ENCODE measurements around the gene SFT2D3.

The SFT2D3 gene

GRCh38 chr2:127703282-127703681 is 2.0 kb downstream of the SFT2D3 start:
- Mint-ChIP-seq H3K27me3 (no peaks in the 10 kb centered on the region), H3K4me1 (ENCODE audit: low read depth) (peaks cover 44% of the 10 kb centered on the region), H3K36me3 (ENCODE audit: low read depth) (peaks cover 53% of the 10 kb centered on the region), H3K9me3 (no peaks in the 10 kb centered on the region), H3K27ac (no peak overlapping the region), H3K4me3 (no peak overlapping the region)
- intact Hi-C loops (cut with micrococcal nuclease): loop anchor here (5.0 kb wide), 1 partner anchor 104 kb away; no protein-coding TSS in a partner anchor

DNA sequence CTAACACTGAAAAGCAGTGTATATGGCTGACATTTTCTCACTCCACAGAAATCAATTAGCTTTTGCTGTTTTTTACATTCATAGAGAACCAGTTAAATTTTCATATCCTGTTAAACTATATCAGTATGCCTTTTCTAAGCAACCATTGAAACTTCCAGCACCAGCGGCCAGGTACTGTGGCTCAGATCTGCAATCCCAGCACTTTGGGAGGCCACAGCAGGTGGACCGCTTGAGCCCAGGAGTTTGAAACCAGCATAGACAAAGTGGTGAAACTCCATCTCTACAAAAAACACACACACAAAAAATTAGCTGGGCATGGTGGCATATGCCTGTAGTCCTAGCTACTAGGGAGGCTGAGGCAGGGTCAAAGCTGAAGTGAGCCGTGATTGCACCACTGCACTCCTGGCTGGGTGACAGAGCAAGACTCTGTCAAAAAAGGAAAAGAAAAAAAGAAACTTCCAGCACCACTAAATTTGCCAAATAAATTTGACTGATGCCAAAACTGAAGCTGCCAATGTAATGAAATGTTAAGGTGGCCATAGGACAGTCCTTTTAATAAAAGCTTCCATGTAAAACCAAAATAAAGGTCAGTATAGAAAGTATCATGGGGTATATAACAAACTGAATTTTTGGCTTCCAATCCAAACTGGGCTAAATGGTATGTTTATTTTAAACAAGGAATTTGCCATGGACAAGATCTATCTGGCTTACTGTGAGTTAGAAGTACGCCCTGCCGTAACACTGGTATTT is 3.5 kb downstream of the SFT2D3 start:
- peaks cover 59% of the 10 kb centered on the region for H3K36me3 Mint-ChIP-seq (ENCODE audit: low read depth)
- intact Hi-C loops (cut with micrococcal nuclease): loop anchor here (5.0 kb wide), 1 partner anchor 102 kb away; no protein-coding TSS in a partner anchor
- H3K27me3 Mint-ChIP-seq: no peaks in the 10 kb centered on the region
- H3K4me1 Mint-ChIP-seq (ENCODE audit: low read depth): peaks cover 34% of the 10 kb centered on the region
- H3K4me3 Mint-ChIP-seq: no peak overlapping the region
- H3K27ac Mint-ChIP-seq: no peak overlapping the region
- no peaks in the 10 kb centered on the region for H3K9me3 Mint-ChIP-seq

DNA sequence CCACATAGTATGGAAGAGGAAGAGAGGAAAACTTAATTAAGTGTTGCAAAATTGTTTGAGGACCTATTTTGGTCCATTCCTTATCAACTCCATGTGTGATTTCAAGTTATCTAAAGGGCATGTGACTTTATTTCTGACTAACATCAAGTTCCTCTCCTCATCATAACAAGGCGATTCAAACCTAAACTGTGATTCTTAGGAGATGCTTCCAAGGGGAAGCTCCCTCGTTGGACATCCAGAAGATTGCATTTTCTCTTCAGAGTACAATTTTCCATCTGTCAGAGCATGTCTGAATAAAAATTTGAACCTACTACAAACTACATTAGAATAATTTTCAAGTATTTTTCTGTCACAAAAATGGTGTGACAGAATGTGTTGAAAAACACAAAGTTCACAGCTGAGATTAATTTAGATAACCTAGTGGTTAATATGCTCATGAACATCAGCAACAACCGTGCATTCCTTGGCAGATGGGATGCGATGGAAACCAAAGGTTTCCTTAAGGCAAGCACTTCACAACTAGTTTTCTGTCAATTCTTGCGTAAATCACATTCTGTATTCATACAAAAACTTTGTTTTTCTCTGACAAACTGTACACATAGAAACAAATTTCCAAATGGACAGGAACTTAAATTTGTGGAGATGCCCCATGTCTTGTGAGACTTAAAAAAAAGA is 4.2 kb downstream of the SFT2D3 start:
- Mint-ChIP-seq H3K4me1 (ENCODE audit: low read depth) (peaks cover 27% of the 10 kb centered on the region), H3K9me3 (no peaks in the 10 kb centered on the region), H3K4me3 (no peak overlapping the region), H3K36me3 (ENCODE audit: low read depth) (peaks cover 67% of the 10 kb centered on the region), H3K27ac (no peak overlapping the region), H3K27me3 (no peaks in the 10 kb centered on the region)
- intact Hi-C loops (cut with micrococcal nuclease): no loop called here

- peaks cover 20% of the 10 kb centered on the region for H3K4me1 Mint-ChIP-seq (ENCODE audit: low read depth)
- H3K27ac Mint-ChIP-seq: no peak overlapping the region
- H3K36me3 Mint-ChIP-seq (ENCODE audit: low read depth): peaks cover 75% of the 10 kb centered on the region
- intact Hi-C loops (cut with micrococcal nuclease): no loop called here
- H3K27me3 Mint-ChIP-seq: no peaks in the 10 kb centered on the region
- H3K9me3 Mint-ChIP-seq: no peaks in the 10 kb centered on the region
- H3K4me3 Mint-ChIP-seq: no peak overlapping the region
Observed at GRCh38 chr2:127706215-127706990, 5.1 kb downstream of the SFT2D3 start.

- H3K27me3 Mint-ChIP-seq: no peaks in the 10 kb centered on the region
- intact Hi-C loops (cut with micrococcal nuclease): no loop called here
- H3K9me3 Mint-ChIP-seq: no peaks in the 10 kb centered on the region
- peaks cover 82% of the 10 kb centered on the region for H3K36me3 Mint-ChIP-seq (ENCODE audit: low read depth)
- H3K4me3 Mint-ChIP-seq: no peak overlapping the region
- H3K4me1 Mint-ChIP-seq (ENCODE audit: low read depth): peaks cover 12% of the 10 kb centered on the region
- no peak overlapping the region for H3K27ac Mint-ChIP-seq
Observed at GRCh38 chr2:127707890-127708648, 6.8 kb downstream of the SFT2D3 start.

GRCh38 chr2:127709336-127709735 is 8.0 kb downstream of the SFT2D3 start:
- Mint-ChIP-seq H3K27ac (no peak overlapping the region), H3K27me3 (no peaks in the 10 kb centered on the region), H3K4me1 (ENCODE audit: low read depth) (peaks cover 12% of the 10 kb centered on the region), H3K9me3 (no peaks in the 10 kb centered on the region), H3K4me3 (no peak overlapping the region), H3K36me3 (ENCODE audit: low read depth) (peaks cover 91% of the 10 kb centered on the region)
- intact Hi-C loops (cut with micrococcal nuclease): no loop called here

DNA sequence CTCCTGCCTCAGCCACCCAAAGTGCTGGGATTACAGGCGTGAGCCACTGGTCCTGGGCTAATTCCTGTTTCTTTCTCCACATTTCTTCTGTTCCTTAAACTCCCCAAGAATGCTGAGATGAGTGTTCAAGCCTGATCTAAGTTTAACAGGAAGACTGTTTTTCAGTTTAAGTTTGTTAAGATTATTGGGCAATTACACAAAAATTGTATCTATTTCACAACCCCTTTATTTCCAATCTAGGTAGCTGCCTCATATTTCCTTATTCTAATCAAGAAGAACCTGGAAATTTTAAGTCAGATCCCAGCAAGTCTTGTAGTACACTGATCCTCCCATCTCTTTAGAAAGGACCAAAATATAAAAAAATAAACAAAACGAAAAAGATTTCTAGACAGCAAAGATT is 11.7 kb downstream of the SFT2D3 start:
- intact Hi-C loops (cut with micrococcal nuclease): no loop called here
- peaks cover 17% of the 10 kb centered on the region for H3K4me1 Mint-ChIP-seq (ENCODE audit: low read depth)
- H3K4me3 Mint-ChIP-seq: no peak overlapping the region
- H3K27me3 Mint-ChIP-seq: no peaks in the 10 kb centered on the region
- no peak overlapping the region for H3K27ac Mint-ChIP-seq
- no peaks in the 10 kb centered on the region for H3K9me3 Mint-ChIP-seq
- peaks cover 83% of the 10 kb centered on the region for H3K36me3 Mint-ChIP-seq (ENCODE audit: low read depth)

DNA sequence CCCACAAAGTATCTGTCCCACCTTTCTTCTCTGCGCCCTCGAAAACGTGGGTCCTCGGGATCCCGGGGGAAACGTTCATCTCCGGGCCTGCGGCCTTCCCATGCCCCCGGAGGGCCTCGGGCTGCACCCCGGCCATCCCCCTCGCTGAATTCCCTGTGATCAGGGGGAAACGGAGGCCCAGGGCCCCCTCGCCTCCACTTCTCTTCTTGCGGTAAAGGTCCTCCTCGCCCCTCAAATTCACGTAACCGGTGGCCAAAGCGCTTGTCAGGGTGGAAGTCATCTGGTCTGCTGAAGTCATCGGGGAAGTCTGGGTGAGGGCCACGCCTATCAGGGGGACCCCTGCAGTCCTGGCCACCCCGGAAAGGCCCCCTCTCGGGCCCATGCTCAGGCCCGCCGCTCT is 12.3 kb downstream of the SFT2D3 start:
- Mint-ChIP-seq H3K9me3 (no peaks in the 10 kb centered on the region), H3K27ac (no peak overlapping the region), H3K4me3 (no peak overlapping the region), H3K36me3 (ENCODE audit: low read depth) (peaks cover 83% of the 10 kb centered on the region), H3K27me3 (no peaks in the 10 kb centered on the region), H3K4me1 (ENCODE audit: low read depth) (peaks cover 17% of the 10 kb centered on the region)
- intact Hi-C loops (cut with micrococcal nuclease): no loop called here

- Mint-ChIP-seq H3K4me1 (ENCODE audit: low read depth) (peaks cover 17% of the 10 kb centered on the region), H3K27me3 (no peaks in the 10 kb centered on the region), H3K36me3 (ENCODE audit: low read depth) (peaks cover 83% of the 10 kb centered on the region), H3K4me3 (no peak overlapping the region), H3K9me3 (no peaks in the 10 kb centered on the region), H3K27ac (peak overlapping the region; percentile 3)
- intact Hi-C loops (cut with micrococcal nuclease): no loop called here
Observed at GRCh38 chr2:127715778-127716449, 14.6 kb downstream of the SFT2D3 start.

GRCh38 chr2:127718271-127718670 is 17.0 kb downstream of the SFT2D3 start:
- H3K36me3 Mint-ChIP-seq (ENCODE audit: low read depth): peaks cover 88% of the 10 kb centered on the region
- H3K4me1 Mint-ChIP-seq (ENCODE audit: low read depth): peaks cover 17% of the 10 kb centered on the region
- no peaks in the 10 kb centered on the region for H3K9me3 Mint-ChIP-seq
- H3K27me3 Mint-ChIP-seq: no peaks in the 10 kb centered on the region
- intact Hi-C loops (cut with micrococcal nuclease): no loop called here
- no peak overlapping the region for H3K27ac Mint-ChIP-seq
- no peak overlapping the region for H3K4me3 Mint-ChIP-seq

GRCh38 chr2:127719301-127720218 is 18.3 kb downstream of the SFT2D3 start:
- intact Hi-C loops (cut with micrococcal nuclease): no loop called here
- Mint-ChIP-seq H3K4me3 (no peak overlapping the region), H3K36me3 (ENCODE audit: low read depth) (peaks cover 87% of the 10 kb centered on the region), H3K27me3 (no peaks in the 10 kb centered on the region), H3K4me1 (ENCODE audit: low read depth) (peaks cover 18% of the 10 kb centered on the region), H3K27ac (no peak overlapping the region), H3K9me3 (no peaks in the 10 kb centered on the region)

- Mint-ChIP-seq H3K9me3 (no peaks in the 10 kb centered on the region), H3K36me3 (ENCODE audit: low read depth) (peaks cover 82% of the 10 kb centered on the region), H3K27ac (no peak overlapping the region), H3K27me3 (no peaks in the 10 kb centered on the region), H3K4me1 (ENCODE audit: low read depth) (peaks cover 9% of the 10 kb centered on the region), H3K4me3 (no peak overlapping the region)
- intact Hi-C loops (cut with micrococcal nuclease): no loop called here
Observed at GRCh38 chr2:127721311-127721977, 20.1 kb downstream of the SFT2D3 start.
